HG03575 (cell line): ENCODE data around the gene LIPE.

Experiments
- ATAC-seq: cut with Tn5 transposase; IDR thresholded peaks from one replicate; pipeline ENCODE4 v1.9.1; 2021; ENCODE audit not compliant: unreplicated experiment, insufficient number of reproducible peaks, low FRiP score; ENCODE audit errors: extremely low read depth

Gene LIPE

GRCh38 chr19:42421101-42421500 is 6.1 kb downstream of the LIPE start:
- no peak for ATAC-seq

- no peak for ATAC-seq
These were observed 7.1 kb downstream of the LIPE start for GRCh38 chr19:42420055-42420544.

DNA sequence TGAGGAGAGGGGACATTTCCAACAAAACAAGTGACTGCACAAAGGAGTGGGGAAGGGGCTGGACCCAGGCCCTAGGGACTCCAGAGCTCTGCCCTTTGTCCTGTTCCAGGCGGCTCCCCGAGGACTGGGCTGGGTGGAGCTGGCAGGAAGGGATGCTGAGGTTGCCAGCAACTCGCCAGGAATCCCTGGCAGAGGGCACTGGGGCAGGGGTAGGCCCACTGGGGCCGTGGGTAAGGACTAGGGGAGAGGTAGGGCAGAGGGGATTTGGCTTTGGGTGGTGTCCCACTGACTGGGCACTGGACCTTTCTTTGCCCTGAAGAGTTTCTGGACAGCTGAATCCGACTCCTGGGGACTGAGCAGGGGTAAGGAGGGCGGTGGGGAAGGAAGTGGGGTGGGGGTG is 7.9 kb downstream of the LIPE start:
- no peak for ATAC-seq

GRCh38 chr19:42412661-42413076 is 14.5 kb downstream of the LIPE start:
- no peak for ATAC-seq

GRCh38 chr19:42412227-42412626 is 15.0 kb downstream of the LIPE start:
- ATAC-seq = no peak

DNA sequence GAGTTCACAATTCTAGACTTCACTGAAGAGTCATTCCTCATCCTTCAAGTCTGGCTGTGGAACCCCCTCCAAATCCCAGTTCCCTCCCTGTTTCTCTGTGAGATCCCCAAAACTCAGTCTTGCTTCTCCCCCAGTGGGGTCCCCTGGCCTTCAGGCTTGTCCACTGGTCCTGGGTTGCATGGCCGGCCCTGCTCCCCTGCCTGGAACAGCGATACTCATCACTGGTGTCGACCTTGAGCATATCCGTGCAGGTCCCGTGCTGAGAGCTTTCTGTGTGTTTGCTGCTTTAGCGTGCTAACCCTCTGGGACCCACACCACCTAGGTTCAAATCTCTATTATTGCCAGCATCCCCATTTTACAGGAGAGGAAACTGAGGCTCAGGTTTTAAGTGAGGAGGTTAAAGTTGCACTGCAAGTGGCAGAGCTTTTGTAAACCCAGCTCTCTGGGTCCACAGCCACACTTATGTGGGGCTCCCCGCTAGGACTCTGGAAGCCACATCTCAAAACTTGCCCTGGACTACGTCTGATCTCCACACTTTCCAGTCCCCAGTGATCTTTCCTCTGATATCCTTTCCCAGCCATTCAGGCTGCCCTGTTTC is 15.5 kb downstream of the LIPE start:
- no peak for ATAC-seq

GRCh38 chr19:42410371-42410770 is 16.8 kb downstream of the LIPE start:
- no peak for ATAC-seq

GRCh38 chr19:42409477-42409876 is 17.7 kb downstream of the LIPE start:
- no peak for ATAC-seq

GRCh38 chr19:42407816-42408175 is 19.4 kb downstream of the LIPE start:
- no peak for ATAC-seq

DNA sequence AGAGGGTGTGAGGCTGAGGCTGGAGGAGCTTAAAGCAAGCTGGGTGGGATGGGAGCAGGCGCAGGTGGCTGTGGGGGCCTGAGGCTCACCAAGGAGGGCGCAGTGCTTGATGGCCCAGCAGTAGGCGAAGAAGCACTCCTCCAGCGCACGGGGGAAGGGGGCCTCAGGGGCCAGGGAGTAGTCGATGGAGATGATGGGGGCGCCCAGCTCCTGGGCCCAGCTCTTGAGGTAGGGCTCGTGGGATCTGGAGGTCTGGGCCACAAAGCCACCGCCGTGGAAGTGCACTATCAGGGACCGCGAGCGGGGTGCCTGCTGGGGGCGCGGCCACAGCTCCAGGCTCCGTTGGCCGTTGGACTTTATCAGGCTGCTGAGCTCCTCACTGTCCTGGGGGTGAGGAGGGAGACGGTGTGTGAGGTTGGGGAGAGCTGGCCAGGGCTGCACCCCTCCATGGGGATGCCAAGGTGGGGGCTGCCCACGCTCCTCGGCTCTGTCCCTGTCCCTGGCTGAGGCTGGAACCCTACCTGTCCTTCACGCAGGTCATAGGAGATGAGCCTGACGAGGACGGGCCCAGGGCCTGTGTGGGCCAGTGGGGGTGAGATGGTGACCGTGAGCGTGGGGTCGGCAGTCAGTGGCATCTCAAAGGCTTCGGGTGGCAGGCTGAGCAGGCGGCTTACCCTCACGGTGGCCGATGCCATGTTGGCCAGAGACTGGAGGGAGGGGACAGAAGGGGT is 19.9 kb downstream of the LIPE start:
- no peak for ATAC-seq

DNA sequence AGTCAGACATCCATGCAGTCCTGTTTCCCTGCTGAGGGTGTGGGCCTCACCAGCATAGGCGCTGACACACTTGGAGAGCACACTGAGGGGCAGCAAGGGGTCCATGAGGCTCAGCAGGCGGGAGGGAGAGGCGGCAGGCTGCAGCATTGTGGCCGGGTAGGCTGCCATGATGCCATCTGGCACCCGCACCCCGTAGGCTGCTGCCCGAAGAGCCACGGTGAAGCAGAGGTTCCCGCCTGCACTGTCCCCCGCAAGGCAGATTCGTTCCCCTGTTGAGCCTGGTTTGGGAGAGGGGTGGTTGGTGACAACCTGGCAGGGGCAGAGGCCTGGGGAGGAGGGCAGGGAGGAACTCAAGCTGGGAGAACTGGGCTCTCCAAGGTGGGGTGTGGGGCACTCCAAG is 21.1 kb downstream of the LIPE start:
- no peak for ATAC-seq

DNA sequence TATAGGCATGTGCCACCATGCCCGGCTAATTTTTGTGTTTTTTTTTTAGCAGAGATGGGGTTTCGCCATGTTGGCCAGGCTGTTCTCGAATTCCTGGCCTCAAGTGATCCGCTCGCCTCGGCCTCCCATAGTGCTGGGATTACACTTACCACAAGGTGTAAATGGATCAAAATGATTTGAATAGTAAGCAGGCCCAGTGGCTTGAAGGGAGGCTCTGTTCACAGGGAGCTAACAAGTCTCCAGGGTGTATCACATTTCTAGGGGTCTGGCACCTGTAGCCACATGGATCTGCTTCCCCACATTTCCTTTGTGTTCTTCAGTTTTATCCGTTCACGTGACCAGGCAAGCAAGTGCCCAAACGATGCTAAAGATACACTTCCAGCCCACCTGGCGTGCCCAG is 23.6 kb downstream of the LIPE start:
- ATAC-seq = no peak

- ATAC-seq = no peak
These were observed 24.6 kb downstream of the LIPE start for GRCh38 chr19:42402376-42403116.

DNA sequence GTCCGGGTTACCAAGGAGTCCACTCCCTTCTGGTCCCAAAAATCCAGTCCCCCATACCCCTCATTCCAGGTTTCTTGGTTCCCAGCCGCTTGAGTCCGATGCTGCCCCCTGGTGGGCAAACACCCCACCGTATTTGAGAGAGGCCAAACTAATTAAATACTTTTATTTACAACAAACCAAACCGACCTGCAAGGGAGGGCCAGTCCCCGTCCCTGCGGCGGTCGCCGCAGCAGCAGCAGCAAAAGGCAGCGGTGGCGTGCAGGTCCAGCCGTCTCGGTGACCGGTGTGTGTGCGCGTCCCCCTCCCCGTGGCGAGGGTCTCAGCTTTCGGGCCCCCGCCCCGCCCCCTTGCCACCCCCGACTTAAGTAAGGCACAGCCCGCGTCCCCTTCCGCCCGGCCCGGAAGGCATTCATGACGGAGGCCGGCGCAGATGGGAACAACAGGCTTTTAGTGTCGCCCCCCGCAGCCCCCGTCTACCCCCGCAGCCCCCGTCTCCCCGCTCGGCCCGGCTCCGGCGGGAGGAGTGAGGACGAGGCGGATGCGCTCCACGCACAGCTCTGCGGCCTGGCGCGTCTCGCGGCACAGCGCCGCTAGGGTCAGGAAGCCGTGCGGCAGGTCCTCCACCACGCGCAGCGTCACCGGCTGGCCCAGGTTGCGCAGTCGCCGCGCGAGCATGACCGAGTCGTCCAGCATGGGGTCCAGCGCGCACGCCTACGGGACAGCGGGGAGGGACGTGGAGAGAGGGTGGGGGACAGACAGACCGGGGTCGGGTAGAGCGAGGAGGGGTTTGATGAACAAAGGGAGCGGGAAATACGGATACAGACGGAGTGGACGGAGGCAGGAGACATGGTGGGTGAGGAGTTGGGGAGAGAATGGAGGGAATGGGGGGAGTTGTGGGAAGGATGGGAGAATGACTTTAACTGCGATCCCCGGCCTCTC is 25.6 kb downstream of the LIPE start:
- ATAC-seq = no peak

DNA sequence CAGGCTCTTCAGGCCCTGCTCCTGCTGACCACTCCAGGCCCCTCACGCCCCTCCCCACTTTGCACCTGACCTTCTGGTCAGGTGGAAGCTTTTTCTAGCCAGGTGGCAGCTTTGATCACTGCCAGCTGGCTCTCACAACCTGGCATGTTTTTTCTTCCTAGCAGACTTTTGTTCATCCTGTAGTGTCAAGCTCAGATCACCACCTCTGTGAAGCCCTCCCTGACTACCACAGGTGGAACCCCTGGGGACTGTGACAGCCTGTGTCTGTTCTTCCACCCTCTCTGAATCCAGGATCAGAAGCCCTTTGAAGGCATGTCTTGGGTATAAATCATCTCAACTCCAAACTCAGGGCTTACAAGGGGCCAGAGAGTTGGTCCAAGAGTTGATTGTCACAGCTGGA is 26.8 kb downstream of the LIPE start:
- ATAC-seq = no peak

DNA sequence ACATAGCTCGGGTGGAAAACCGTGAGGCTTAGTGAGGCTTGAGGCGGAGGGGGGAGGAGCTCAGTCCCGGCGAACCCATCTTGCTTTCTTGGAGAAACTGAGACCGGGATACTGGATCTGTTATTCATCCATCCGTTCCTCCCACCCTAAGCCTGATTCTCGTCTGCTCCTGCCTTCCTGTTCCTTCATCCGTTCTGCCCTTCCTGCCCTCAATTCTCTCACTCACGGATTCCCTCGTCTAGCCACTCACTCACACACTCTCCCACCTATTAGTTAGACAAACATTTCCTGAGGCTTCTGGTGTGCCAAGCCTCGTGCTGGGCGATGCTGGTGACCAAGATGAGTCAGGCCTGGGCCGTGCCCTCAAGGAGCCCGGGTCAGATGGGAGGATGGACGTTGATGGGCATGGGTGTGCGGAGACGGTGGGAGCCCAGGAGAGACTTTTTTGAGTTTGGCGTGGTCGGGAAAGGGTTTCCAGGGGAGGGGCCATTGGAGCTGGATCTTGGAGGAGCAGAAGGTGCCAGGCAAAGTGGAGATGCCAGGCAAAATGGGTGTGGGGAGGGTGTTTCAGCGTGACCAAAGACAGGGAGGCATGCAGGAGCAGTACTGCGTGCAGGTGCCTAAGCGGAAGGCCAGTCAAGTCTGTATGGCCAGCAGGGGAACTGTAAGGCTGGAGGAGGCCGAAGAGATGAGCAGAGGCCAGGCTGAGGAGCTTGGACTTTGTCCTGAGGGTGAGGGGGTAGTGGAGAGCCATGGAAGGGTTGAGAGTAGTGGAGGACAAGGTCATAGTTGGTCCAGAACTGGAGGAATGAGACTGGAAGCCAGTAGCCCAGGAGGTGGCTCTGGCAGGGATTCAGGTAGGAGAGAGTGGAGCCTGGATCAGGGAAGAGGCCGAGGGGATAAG is 29.7 kb downstream of the LIPE start:
- no peak for ATAC-seq

- peak; percentile 59 for ATAC-seq
These were observed 30.6 kb downstream of the LIPE start for GRCh38 chr19:42396381-42397262.
